HCT116 (cell line): ENCODE measurements around the gene CPTP.

ENCODE experiments used
- EZH2 ChIP-seq: fragments of 200-600 bp; sonication (generic); IDR thresholded peaks from 2 replicates; pipeline ENCODE4 v1.6.1; 2017; ENCODE audit warnings: antibody characterized with exemption, mixed run types
- JUND ChIP-seq: IDR thresholded peaks from 2 replicates; pipeline ENCODE4 v1.6.1; 2012
- POLR2A ChIP-seq: IDR thresholded peaks from 2 replicates; pipeline ENCODE4 v1.7.0; 2011; ENCODE audit warnings: borderline replicate concordance; ENCODE audit not compliant: insufficient read depth, insufficient read length; ENCODE audit errors: extremely low read depth
- POLR2AphosphoS5 ChIP-seq: IDR thresholded peaks from 2 replicates; pipeline ENCODE4 v1.6.1; 2011; ENCODE audit warnings: mild to moderate bottlenecking, low read depth, low read length, moderate library complexity
- TF ChIP-seq, protein P1 (sequence below), 3 experiments: fragments of 200-600 bp in 1 of 3; sonication (generic) in 1 of 3; IDR thresholded peaks in 2 of 3; conservative IDR thresholded peaks in 1 of 3; 2 replicates each; pipeline ENCODE4 v1.5.1; 2012 to 2017; ENCODE audit warnings: low read depth in 2 of 3, low read length in 2 of 3, antibody characterized with exemption in 1 of 3, borderline replicate concordance in 1 of 3, control low read depth in 1 of 3, mild to moderate bottlenecking in 1 of 3, mixed read lengths in 1 of 3, mixed run types in 1 of 3, moderate library complexity in 1 of 3; ENCODE audit not compliant: insufficient read depth in 1 of 3

DNA sequence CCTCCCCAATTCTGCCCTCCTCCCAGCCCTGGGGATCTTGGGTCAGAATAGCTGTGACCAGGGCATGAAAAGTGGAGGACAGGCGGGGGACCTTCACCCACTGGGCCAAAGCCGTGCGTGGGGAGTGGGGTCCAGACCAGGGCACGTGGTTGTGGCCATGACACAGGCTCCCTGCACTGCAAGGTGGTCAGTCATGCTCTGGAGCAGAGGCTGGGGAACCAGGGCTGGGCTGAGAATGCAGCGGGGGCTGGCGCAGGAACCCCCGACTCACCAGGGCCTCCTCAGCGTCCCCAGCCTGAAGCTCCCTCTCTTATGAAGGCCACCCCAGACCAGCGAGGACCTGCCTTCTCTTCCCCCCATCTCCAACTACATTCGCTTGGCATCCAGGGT lies 21.9 kb downstream of the CPTP start:
- TF ChIP-seq POLR2AphosphoS5 (no peak), JUND (no peak), EZH2 (no peak), POLR2A (no peak)
- TF ChIP-seq, protein P1, sequence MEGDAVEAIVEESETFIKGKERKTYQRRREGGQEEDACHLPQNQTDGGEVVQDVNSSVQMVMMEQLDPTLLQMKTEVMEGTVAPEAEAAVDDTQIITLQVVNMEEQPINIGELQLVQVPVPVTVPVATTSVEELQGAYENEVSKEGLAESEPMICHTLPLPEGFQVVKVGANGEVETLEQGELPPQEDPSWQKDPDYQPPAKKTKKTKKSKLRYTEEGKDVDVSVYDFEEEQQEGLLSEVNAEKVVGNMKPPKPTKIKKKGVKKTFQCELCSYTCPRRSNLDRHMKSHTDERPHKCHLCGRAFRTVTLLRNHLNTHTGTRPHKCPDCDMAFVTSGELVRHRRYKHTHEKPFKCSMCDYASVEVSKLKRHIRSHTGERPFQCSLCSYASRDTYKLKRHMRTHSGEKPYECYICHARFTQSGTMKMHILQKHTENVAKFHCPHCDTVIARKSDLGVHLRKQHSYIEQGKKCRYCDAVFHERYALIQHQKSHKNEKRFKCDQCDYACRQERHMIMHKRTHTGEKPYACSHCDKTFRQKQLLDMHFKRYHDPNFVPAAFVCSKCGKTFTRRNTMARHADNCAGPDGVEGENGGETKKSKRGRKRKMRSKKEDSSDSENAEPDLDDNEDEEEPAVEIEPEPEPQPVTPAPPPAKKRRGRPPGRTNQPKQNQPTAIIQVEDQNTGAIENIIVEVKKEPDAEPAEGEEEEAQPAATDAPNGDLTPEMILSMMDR (IDR thresholded peaks at IDR 0.05 in 2 of 3, conservative IDR thresholded peaks at IDR 0.05 in 1 of 3; ENCODE audit: borderline replicate concordance in 1 of 3, insufficient read depth in 1 of 3, low read depth in 2 of 3, low read length in 2 of 3), result no peak
